Measurements from ENCODE around the gene RNF208.
A peak's percentile ranks its signal among the peaks of the same experiment; 100 is the strongest.

The RNF208 gene

DNA sequence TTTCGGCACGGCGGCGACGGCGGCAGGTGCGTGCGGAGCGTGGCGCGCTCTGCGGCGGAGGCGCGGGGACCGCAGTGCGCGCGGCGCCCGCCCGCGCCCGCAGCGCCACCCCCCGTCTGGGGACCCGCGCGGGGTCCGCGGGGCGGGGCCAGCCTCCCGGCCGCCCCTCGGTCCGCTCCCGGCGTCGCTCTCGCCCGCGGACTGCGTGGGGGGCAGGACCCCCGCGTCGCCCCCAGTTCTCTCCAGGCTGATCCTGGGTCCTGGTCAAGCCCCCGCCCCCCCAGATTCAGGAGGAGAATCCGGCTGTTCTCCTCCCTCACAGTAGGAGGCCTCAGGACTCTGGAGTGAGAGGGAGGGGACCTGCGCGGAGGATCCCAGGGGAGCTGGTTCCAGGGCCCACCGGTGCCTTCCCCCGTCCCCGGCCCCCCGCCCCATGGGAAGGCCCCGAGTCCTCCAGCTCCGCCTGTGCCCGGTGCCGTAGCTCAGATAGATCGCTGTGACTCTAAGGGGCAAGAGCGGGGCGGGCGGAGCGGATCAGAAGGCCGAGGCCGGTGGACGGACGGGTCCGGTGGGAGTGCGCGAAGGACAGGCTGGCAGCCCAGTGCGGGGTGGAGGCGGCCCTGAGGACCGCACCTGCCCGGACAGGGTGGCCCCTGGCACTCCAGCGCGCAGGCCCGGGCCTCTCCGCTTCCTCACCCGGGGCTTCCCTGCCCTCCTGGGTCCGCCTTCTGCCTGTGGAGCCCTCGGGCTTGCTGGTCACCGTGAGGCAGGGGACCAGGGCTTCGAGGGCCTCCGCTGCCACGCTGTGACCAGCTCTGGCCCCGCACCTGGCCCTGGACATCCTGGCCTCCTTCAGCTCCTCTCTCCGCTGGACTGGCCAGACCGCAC is at the start of gene RNF208:
TSS of gene RNF208 (minus strand) at position 51 of the 888 bp plus-strand sequence. CDS start 1,028 bp downstream, outside the sequence.
- no peak for DNase-seq (ENCODE audit: low read depth)

DNA sequence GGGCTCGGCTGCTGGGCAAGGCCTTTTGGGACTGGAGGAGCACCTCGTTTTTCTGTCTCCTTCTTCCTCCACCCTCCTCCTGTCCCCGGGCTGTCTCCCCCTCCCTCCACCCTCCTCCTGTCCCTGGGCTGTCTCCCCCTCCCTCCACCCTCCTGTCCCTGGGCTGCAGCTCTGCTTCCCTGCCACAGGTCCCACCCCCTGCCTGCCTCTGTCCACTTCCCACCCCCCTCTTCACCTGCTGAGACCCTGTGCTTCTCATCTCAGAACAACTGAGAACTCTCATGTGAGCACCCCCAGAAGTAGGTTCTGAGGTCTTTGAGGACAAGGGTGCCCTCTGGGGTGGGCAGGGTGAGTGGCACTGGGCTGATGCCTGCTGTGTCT is 49.6 kb upstream of the RNF208 start:
- DNase-seq (ENCODE audit: low read depth), result no peak

- DNase-seq (ENCODE audit: low read depth), result no peak
Observed at GRCh38 chr9:137270929-137271695, 49.1 kb upstream of the RNF208 start.

- DNase-seq (ENCODE audit: low read depth), result peak; percentile 65
Observed at GRCh38 chr9:137269231-137269772, 47.3 kb upstream of the RNF208 start.

- DNase-seq (ENCODE audit: low read depth), result peak; percentile 42
Observed at GRCh38 chr9:137268538-137269201, 46.6 kb upstream of the RNF208 start.

DNA sequence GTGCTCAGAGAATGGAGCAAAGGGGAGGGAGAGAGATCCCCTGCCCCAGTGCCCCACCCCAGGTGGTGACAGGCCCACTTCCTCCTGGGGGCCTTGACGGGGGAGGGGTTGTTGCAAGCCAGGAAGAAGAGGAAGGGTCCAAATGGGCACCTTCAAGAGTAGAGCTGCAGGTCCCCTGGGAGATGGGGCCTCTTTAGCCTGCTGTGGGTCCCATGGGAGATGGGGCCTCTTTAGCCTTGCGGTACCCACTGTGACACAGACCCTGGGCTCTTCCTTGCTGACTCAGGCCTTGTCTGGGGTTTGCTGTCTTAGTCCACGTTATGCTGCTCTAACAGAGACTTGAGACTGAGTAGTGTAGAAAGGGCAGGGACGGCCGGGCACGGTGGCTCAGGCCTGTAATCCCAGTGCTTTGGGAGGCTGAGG is 45.9 kb upstream of the RNF208 start:
- DNase-seq (ENCODE audit: low read depth), result peak; percentile 68

- no peak for DNase-seq (ENCODE audit: low read depth)
Observed at GRCh38 chr9:137266585-137267453, 44.8 kb upstream of the RNF208 start.

DNA sequence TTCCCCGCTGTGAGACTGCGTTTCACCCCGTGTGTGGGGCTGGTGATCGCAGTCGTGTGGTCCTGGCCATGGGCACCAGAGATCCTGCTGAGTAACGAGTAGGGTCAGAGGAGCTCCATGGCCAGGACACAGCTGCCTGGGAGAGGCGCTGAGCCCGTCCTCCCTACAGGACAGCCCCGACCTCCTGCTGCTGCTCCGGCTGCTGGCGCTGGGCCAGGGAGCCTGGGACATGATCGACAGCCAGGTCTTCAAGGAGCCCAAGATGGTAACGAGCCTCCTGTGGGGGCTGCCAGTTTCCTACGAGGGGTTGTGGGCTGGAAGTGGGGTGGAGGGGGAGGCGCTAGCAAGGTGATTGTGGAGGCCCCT is 44.1 kb upstream of the RNF208 start:
- DNase-seq (ENCODE audit: low read depth), result no peak

- no peak for DNase-seq (ENCODE audit: low read depth)
Observed at GRCh38 chr9:137265496-137266161, 43.6 kb upstream of the RNF208 start.

GRCh38 chr9:137264067-137264466 is 42.0 kb upstream of the RNF208 start:
- no peak for DNase-seq (ENCODE audit: low read depth)

DNA sequence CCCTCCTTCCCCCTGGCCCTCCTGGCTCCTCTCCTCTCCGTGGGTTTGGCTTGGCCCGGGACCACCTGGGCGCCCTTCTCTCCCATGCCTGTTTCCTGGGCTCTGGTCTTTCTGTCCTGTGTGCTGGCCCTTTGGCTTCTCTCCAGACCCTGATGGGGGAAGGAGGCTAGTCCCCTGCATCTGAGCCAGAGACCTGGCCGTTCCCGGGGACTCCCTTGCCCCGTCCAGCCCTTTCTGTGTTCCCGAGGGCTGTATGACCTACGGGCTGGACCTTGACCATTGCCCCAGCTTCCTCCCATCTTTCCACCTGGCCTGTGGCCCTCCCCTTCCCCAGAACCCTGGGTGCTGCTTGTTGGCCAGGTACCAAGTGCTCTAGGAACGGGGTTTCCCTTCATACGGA is 41.5 kb upstream of the RNF208 start:
- no peak for DNase-seq (ENCODE audit: low read depth)

- no peak for DNase-seq (ENCODE audit: low read depth)
Observed at GRCh38 chr9:137262909-137263285, 40.9 kb upstream of the RNF208 start.

GRCh38 chr9:137262173-137262908 is 40.3 kb upstream of the RNF208 start:
- peak; percentile 41 for DNase-seq (ENCODE audit: low read depth)

DNA sequence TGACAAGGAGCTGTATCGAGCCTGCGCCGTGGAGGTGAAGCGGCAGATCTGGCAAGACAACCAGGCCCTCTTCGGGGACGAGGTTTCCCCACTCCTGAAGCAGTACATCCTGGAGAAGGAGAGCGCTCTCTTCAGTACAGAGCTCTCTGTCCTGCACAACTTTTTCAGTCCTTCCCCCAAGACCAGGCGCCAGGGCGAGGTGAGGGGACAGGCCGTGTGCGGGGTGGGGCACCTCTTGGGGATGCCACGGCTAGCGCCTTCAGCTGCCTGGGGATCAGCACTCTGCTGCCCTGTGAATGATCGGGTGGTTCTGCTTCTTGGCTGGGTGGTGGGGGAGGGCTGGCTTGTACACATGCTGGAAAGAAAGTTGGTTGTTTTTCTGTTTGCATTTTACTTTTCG is 34.8 kb upstream of the RNF208 start:
- no peak for DNase-seq (ENCODE audit: low read depth)

GRCh38 chr9:137256362-137256761 is 34.3 kb upstream of the RNF208 start:
- DNase-seq (ENCODE audit: low read depth), result no peak

- DNase-seq (ENCODE audit: low read depth), result peak; percentile 23
Observed at GRCh38 chr9:137255448-137256114, 33.5 kb upstream of the RNF208 start.

GRCh38 chr9:137254624-137255447 is 32.8 kb upstream of the RNF208 start, which contains the start of gene NELFB:
Gene NELFB, plus strand, starts transcription at chr9:137255327.
- peak; percentile 80 for DNase-seq (ENCODE audit: low read depth)
